Omental fat pad (tissue), 4 donors: Measurements from ENCODE around the gene NKD1. TPM values are rescaled to one million over a fixed set of nuclear protein-coding genes. Genes with fewer than 3 reads are reported as not detected.

Experiments used
- ATAC-seq: fragments of 150-250 bp; one replicate; pipeline ENCODE4 v1.9.1; 2016; ENCODE audit warnings: mild to moderate bottlenecking, moderate library complexity; ENCODE audit not compliant: low FRiP score
- DNase-seq: peaks from one replicate; pipeline ENCODE4 v3.0.0-alpha.2; 2019; ENCODE audit warnings: low spot score
- CTCF ChIP-seq, 3 donors: fragments of 450-650 bp; IDR thresholded peaks; one replicate each; pipeline ENCODE4 v1.5.1; 2016 to 2017; ENCODE audit warnings: antibody characterized with exemption in 3 of 3, mild to moderate bottlenecking in 3 of 3, moderate library complexity in 2 of 3
- total RNA-seq, 4 donors: library from RNA; depleted of rRNA; stranded (reverse); fragments of >200 nt; gene quantifications; one replicate each; pipeline ENCODE4 v1.1.0, GENCODE V29; 2016

The NKD1 gene
- total RNA-seq, 4 donors from 2014 or later: 2.2 to 11.6 (median 3.1) TPM

GRCh38 chr16:50565428-50565827 lies 17.2 kb downstream of the NKD1 start:
- TF ChIP-seq CTCF (IDR thresholded peaks at IDR 0.05): no peak
- ATAC-seq (no peak), DNase-seq (no peak)

- no peak for TF ChIP-seq CTCF (IDR thresholded peaks at IDR 0.05)
- DNase-seq: no peak
- no peak for ATAC-seq
Observed at GRCh38 chr16:50566014-50566962, 18.1 kb downstream of the NKD1 start.

DNA sequence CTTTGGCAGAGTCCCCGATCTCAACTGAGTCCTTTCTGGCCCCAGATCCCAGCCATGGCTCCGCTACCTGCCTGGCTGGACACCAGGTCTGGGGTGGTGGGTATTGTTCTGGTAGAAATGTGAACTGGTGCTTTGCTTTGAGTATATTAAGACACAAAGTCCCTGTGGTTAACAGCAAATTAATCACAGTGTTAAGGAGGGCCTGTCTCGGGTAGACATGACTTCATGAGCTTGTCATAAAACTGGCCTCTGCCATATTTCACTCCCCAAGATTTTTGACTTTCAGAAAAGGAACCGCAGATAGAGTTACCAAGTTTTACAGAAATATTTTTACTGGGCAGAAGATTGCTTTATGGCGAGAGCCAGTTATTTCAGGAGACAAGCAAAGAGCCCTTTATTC lies 19.5 kb downstream of the NKD1 start:
- DNase-seq (no peak), ATAC-seq (no peak)
- no peak for TF ChIP-seq CTCF (IDR thresholded peaks at IDR 0.05)

- ATAC-seq: no peak
- TF ChIP-seq CTCF (IDR thresholded peaks at IDR 0.05): no peak
- no peak for DNase-seq
Observed at GRCh38 chr16:50568187-50568815, 20.1 kb downstream of the NKD1 start.

DNA sequence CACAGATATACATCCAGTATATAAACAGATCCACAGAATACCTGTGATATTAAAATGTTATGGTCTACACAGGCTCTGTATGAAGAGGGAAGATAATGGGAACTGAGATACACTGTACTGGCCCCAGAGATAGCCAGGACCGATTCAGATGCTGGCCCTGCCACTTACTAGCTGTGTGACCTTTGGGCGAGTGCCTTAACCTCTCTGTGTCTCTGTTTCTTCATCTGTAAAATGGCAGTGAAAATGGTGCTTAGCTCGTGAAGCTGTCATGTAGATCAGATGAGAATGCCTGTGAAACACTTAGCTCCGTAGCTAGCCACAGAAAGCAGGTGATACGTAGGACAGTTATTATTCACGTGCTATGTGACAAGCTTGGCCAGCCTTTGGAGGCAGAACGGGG lies 22.2 kb downstream of the NKD1 start:
- ATAC-seq (no peak), DNase-seq (no peak)
- no peak for TF ChIP-seq CTCF (IDR thresholded peaks at IDR 0.05)

GRCh38 chr16:50570808-50571598 lies 22.8 kb downstream of the NKD1 start:
- no peak for TF ChIP-seq CTCF (IDR thresholded peaks at IDR 0.05)
- DNase-seq (no peak), ATAC-seq (no peak)
